A673 (cell line): ENCODE measurements around the gene FOXB2. TPM values are rescaled to one million over a fixed set of nuclear protein-coding genes. Genes with fewer than 3 reads are reported as not detected.

Experiments
- BruUV-seq: library from RNA; stranded (reverse); fragments of 400-500 nt; replicated peaks from 2 replicates; lab custom pipeline; 2021; lab: Mats Ljungman, UMichigan
- CTCF ChIA-PET: fragments of 300-600 bp; sonication (Branson Sonifier 250); formaldehyde crosslinking; loops from one replicate; lab custom pipeline; 2022; ENCODE audit warnings: antibody characterized with exemption; lab: Charles Lee
- POLR2A ChIA-PET: fragments of 300-600 bp; sonication (Branson Sonifier 250); formaldehyde crosslinking; loops from one replicate; lab custom pipeline; 2022; ENCODE audit warnings: antibody characterized with exemption; ENCODE audit not compliant: low non-redundant PET; lab: Charles Lee
- DNase-seq: peaks from one replicate; pipeline ENCODE4 v3.0.0-alpha.2; 2015; ENCODE audit warnings: low spot score
- H3K27ac ChIP-seq: fragments of 200-600 bp; sonication (generic); 2 replicates; pipeline ENCODE4 v1.5.1; 2016; ENCODE audit warnings: mixed run types, low read depth, mild to moderate bottlenecking, mixed read lengths, antibody characterized with exemption, low read length; ENCODE audit not compliant: poor library complexity, severe bottlenecking
- H3K27me3 ChIP-seq: fragments of 200-600 bp; sonication (generic); replicated peaks from 2 replicates; pipeline ENCODE4 v1.6.1; 2017; ENCODE audit warnings: mixed run types, low read depth, mild to moderate bottlenecking, mixed read lengths, antibody characterized with exemption, low read length; ENCODE audit not compliant: insufficient read depth, poor library complexity
- H3K36me3 ChIP-seq: fragments of 200-600 bp; sonication (generic); 2 replicates; pipeline ENCODE4 v1.6.1; 2016; ENCODE audit warnings: mixed run types, mild to moderate bottlenecking, mixed read lengths, antibody characterized with exemption, low read length; ENCODE audit not compliant: insufficient read depth, poor library complexity, severe bottlenecking
- H3K4me1 ChIP-seq: fragments of 200-600 bp; sonication (generic); 2 replicates; pipeline ENCODE4 v1.6.1; 2017; ENCODE audit warnings: mixed run types, mild to moderate bottlenecking, mixed read lengths, antibody characterized with exemption, low read length; ENCODE audit not compliant: insufficient read depth, poor library complexity, severe bottlenecking
- H3K4me3 ChIP-seq: fragments of 200-600 bp; sonication (generic); 2 replicates; pipeline ENCODE4 v1.5.1; 2016; ENCODE audit warnings: low read depth, mixed run types, mild to moderate bottlenecking, mixed read lengths, low read length; ENCODE audit not compliant: poor library complexity, severe bottlenecking
- H3K9me3 ChIP-seq: fragments of 200-600 bp; sonication (generic); 2 replicates; pipeline ENCODE4 v1.6.1; 2016; ENCODE audit warnings: mixed run types, low read depth, mild to moderate bottlenecking, mixed read lengths, antibody characterized with exemption, low read length; ENCODE audit not compliant: poor library complexity, severe bottlenecking
- EZH2 ChIP-seq: fragments of 200-600 bp; sonication (generic); IDR thresholded peaks from 2 replicates; pipeline ENCODE4 v1.6.1; 2017; ENCODE audit warnings: borderline replicate concordance, low read depth, mild to moderate bottlenecking, mixed read lengths, antibody characterized with exemption, low read length; ENCODE audit not compliant: poor library complexity, severe bottlenecking
- intact Hi-C: fragments of 100-400 bp; cut with micrococcal nuclease; formaldehyde crosslinking; loops from one replicate; pipeline ENCODE4 v1.10.0; 2022; ENCODE audit not compliant: unreplicated experiment
- total RNA-seq: library from RNA; stranded (reverse); gene quantifications from 2 replicates; pipeline ENCODE4 v1.2.3, GENCODE V29; 2021
- TF ChIP-seq, protein P1 (sequence below): fragments of 300-800, 200-600 bp; sonication (generic); conservative IDR thresholded peaks from 2 replicates; pipeline ENCODE4 v1.5.1; 2017; ENCODE audit warnings: low read depth, mild to moderate bottlenecking, antibody characterized with exemption, low read length, moderate library complexity, mixed read lengths

The FOXB2 gene
- total RNA-seq, 1 experiment from 2014 or later = not detected

DNA sequence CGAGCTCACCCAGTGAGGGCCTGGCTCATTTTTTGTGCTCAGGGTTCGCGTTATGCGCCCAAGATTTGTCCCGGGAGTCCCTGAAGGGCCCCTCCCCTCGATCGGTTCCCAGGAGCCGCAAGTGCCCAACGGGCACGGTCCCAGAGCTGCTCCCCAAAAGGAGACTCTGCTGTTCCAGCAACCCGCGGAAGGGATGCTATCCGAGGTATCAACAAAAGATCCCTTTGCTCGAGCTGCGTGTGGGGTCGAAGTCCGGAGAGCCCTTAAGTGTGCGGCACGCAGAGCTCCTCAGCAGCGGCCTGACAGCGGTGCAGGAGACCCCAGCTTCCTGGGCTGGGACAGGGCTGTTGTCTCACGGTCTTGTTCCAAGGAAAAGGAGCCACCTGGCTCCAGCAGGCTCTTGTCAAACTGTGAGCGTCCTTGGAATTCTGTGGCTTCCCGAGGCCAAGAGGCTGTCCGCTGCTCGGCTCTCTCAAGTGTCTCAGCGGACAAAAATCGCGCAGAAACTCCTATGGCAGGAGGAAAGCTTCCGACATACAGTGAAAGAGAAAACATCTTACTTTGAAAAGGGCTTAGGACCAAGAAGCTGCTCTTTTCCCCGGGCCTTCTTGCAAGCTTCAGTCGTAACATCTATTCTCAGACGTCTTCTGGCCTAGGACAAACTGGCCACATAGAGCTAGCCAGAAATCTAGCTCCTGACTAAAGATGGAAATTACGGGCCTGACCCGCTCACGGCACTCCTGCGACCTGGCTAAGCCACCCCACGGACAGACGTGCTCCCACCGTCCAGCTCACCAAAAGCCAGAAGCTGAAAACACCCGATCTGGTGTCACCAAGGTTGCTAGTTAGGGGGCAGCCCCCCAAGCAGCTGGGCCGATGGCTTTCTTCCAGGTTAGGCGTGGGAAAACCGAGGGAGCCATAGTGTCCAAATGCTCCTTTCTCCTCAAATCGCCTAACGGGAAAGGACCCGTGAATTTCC is 2.6 kb upstream of the FOXB2 start:
- intact Hi-C loops = no loop called here
- Histone ChIP-seq H3K4me3 (peak overlapping the region; percentile 34), H3K4me1 (peaks cover 13% of the 10 kb centered on the region), H3K36me3 (no peaks in the 10 kb centered on the region), H3K27me3 (peaks cover 98% of the 10 kb centered on the region), H3K27ac (no peak overlapping the region), H3K9me3 (no peaks in the 10 kb centered on the region)
- DNase-seq = no peak
- peak; percentile 80 for TF ChIP-seq EZH2
- TF ChIP-seq, protein P1, sequence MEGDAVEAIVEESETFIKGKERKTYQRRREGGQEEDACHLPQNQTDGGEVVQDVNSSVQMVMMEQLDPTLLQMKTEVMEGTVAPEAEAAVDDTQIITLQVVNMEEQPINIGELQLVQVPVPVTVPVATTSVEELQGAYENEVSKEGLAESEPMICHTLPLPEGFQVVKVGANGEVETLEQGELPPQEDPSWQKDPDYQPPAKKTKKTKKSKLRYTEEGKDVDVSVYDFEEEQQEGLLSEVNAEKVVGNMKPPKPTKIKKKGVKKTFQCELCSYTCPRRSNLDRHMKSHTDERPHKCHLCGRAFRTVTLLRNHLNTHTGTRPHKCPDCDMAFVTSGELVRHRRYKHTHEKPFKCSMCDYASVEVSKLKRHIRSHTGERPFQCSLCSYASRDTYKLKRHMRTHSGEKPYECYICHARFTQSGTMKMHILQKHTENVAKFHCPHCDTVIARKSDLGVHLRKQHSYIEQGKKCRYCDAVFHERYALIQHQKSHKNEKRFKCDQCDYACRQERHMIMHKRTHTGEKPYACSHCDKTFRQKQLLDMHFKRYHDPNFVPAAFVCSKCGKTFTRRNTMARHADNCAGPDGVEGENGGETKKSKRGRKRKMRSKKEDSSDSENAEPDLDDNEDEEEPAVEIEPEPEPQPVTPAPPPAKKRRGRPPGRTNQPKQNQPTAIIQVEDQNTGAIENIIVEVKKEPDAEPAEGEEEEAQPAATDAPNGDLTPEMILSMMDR = no peak
- CTCF ChIA-PET = no interaction called here
- POLR2A ChIA-PET = interaction anchor here (0.5 kb wide), 1 partner anchor 1285 kb away, joined by 3 read pairs; no protein-coding TSS in a partner anchor
- no TSS peak for BruUV-seq

DNA sequence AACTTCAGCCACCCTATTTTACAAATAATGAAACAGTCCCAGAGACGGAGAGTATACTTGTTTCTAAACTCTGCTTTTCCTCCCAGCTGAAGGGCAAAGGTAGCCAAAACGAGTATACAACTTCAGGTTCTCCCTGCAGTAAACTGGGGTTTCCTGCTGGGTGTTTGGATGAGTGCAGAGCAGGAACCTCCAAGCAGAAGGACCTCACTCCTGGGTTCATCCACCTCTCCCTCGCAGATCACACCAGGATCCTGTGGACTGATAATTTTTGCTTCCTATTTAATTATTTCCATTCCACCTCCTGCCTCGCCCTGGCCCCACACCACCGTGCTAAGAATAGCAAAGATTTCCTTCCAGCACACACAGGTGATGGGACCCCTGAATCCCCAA is 2.0 kb upstream of the FOXB2 start:
- no peaks in the 10 kb centered on the region for H3K9me3 ChIP-seq
- H3K4me1 ChIP-seq = peaks cover 18% of the 10 kb centered on the region
- H3K27ac ChIP-seq = no peak overlapping the region
- no peak for TF ChIP-seq EZH2
- TF ChIP-seq, protein P1 = no peak
- no peaks in the 10 kb centered on the region for H3K36me3 ChIP-seq
- H3K27me3 ChIP-seq = peaks cover 99% of the 10 kb centered on the region
- CTCF ChIA-PET = no interaction called here
- POLR2A ChIA-PET = interaction anchor here (0.5 kb wide), 1 partner anchor 1284 kb away, joined by 3 read pairs; no protein-coding TSS in a partner anchor
- intact Hi-C loops = no loop called here
- no peak for DNase-seq
- no peak overlapping the region for H3K4me3 ChIP-seq
- BruUV-seq = no TSS peak

DNA sequence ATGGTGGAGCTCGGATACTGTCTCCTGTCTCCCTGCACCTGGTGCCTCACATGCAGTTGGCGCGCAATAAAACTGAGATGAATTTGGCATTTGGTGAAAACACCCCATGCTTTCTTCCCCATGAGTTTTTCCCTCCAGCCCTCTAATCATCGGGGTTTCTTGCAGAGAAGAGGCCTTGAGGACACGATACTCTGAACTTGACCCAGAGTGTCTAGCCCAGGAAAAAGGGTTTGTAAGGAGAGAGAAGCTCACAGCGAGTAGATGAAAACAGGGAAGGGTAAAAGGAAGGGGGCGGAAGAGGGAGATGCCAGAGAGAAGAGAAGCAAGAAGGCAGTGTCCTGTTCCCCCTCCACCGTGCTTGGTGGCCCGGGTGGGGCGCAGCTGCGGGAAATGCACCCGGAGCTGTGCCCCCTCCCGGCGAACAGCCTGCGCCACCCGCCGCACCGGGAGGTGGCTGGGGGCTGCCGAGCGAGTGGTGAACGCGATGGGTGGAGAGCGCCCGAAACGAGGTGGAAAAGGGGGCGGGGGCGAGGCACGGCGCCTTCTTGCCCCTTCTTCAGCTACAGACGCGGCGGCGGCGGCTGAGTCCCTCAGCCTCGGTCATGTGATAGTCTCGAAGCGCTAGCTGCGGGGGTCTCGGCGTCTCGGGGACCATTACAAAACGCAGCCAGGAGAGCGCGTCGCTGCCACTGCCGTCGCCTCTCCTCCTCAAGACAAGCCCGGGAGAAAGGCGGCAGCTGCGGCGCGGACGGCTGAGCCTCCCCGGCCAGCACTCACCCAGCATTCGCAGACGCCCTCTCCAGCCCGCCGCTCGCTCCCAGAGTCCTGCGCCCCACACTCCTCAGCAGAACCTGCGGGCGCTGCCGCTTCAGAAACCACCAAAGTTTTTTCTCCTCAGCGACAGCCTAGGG is 1.1 kb upstream of the FOXB2 start:
- Histone ChIP-seq H3K27me3 (peaks cover 99% of the 10 kb centered on the region), H3K4me1 (peaks cover 18% of the 10 kb centered on the region), H3K9me3 (no peaks in the 10 kb centered on the region), H3K27ac (no peak overlapping the region), H3K36me3 (no peaks in the 10 kb centered on the region), H3K4me3 (peak overlapping the region; percentile 23)
- intact Hi-C loops = no loop called here
- no TSS peak for BruUV-seq
- DNase-seq = no peak
- TF ChIP-seq, protein P1 = no peak
- peak; percentile 72 for TF ChIP-seq EZH2
- ChIA-PET CTCF (no interaction called here), POLR2A (no interaction called here)
